GM21526 (cell line): ENCODE measurements around the gene ARHGEF1.
A peak's percentile ranks its signal among the peaks of the same experiment; 100 is the strongest.

Experiments
- ATAC-seq: cut with Tn5 transposase; IDR thresholded peaks from one replicate; pipeline ENCODE4 v1.9.1; 2021; ENCODE audit warnings: moderate library complexity; ENCODE audit not compliant: unreplicated experiment, low FRiP score

Gene ARHGEF1, protein sequence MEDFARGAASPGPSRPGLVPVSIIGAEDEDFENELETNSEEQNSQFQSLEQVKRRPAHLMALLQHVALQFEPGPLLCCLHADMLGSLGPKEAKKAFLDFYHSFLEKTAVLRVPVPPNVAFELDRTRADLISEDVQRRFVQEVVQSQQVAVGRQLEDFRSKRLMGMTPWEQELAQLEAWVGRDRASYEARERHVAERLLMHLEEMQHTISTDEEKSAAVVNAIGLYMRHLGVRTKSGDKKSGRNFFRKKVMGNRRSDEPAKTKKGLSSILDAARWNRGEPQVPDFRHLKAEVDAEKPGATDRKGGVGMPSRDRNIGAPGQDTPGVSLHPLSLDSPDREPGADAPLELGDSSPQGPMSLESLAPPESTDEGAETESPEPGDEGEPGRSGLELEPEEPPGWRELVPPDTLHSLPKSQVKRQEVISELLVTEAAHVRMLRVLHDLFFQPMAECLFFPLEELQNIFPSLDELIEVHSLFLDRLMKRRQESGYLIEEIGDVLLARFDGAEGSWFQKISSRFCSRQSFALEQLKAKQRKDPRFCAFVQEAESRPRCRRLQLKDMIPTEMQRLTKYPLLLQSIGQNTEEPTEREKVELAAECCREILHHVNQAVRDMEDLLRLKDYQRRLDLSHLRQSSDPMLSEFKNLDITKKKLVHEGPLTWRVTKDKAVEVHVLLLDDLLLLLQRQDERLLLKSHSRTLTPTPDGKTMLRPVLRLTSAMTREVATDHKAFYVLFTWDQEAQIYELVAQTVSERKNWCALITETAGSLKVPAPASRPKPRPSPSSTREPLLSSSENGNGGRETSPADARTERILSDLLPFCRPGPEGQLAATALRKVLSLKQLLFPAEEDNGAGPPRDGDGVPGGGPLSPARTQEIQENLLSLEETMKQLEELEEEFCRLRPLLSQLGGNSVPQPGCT

DNA sequence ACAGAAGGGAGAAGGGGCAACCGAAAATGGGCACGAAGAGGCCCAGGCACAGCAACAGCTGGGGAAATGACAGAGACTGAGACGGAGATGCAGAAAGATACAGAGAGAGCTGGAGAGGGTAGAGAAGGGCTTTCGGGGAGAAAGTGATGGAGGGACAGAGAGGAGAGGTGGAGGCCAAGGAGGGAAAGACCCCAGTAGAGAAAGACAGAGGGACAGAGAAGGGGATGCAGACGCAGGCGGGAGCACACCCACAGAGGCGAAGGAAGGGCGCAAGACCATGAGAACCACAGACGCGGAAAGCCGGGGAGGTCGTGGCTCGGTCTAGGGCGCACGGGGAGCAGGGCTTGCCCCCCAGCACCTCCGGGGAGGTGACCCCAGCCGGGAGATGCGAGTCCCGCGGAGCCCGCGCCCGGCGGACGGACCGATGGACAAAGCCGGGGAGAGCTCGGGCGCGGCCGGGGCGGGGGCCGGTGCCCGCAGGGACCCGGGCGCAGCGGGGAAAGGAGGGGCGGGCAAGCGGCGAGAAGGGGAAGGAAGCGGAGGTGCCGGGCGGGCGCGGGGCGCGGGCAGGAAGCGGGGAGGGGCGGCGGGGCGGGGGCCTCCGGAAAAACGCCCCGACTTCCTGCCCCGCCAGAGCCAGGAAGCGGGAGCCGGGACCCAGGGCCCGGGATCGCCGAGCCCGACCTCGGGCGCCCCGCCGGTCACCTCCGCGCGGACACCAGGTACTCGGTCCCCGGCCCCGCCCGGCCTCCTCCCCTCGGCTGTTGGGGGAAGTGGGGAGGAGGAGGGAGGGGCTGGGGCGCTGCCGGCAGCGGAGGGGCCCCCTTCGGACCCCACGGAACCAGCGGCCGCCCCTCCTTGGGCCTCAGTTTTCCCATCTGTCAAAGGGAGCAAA lies at the start of gene ARHGEF1:
Gene ARHGEF1 (plus strand): TSS at position 617 of the 895 bp plus-strand sequence. CDS start 4,899 bp downstream, outside the sequence.
- ATAC-seq: no peak

DNA sequence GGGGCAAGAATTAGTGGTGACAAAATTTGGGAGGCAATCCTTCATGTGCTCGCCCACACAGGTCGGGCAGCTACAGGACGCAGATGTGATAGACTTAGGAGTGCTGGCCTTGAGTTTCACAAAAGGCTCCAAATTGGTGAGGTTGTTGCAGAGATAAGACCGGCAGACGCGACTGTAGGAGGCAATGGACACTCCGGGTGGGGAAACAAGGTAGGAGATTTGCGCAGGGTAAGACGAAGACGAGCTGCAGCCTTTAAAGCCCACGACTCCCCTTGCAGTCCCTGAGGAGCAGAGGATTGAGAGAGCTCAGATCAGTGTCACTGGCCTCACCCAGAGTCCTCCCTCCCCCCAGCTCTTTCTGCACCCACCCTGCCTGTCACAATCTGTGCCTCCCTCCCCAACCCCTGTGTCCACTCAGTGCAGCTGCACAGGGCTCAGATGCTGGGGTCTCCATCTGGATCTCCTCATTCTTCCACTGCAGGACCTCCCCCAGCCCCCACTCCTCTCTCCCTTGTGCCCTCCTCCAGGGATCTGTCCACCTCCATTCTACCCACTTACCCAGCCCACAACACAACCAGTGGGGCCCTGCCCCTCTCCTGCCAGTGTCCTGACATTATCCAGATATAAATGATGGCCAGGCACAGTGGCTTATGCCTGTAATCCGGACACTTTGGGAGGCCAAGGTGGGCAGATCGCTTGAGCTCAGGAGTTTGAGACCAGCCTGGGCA lies 44.8 kb upstream of the ARHGEF1 start:
- no peak for ATAC-seq

DNA sequence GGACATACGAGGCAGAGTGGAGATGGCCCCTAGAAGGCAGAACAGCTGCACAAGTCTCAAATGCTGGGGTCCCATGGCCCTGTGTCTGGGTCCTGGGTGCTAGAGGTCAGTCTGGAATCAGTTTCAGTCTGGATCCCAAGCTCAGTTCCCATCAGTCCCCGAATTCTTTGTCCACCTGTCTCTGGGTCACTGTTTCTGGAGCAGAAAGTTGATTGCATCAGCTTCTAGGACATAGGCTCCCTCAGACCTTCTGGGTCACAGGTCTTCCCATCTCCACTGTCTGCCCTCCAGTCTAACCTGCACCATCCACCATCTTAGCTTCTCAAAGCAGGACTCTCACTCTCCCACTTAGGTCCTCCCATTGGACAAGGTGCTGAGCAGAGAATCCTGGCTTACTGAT lies 43.8 kb upstream of the ARHGEF1 start:
- no peak for ATAC-seq

DNA sequence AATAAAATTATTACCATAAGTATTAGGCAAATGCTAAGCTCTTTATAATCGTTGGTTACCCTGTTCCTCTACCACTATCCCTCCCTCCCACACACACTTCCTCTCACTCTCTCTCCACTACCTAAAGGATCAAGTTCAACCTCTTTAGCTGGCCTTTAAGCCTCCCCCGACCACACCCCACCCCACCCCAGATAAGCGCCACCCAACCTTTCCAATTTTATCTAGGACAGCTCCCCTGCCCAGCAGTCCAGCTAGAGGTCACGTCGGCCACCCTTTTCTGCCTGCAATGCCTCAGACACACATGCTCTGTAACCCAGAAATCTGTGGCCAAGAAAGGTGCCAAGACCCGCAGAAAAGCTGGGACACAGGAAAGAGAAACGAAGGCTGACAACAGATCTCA lies 39.6 kb upstream of the ARHGEF1 start:
- no peak for ATAC-seq

DNA sequence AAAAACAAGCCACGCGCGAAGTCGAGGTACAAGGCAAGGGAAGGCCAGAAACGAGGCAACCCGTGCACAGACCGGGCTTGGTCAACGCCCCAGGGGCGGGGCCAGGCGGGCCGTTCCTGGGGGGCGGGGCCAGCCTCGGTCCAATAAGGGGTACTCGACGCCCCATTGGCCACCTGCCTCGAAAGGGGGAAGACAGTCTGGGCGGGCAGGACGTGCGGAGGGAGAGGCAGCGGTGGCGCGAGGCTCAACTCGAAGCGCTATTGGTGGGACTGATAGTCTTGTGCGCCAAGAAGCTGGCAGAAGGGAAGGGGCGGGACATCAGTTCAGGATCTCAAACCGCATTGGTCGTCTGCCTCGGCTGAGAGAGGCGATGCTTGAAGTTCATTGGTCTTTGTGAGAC lies 38.4 kb upstream of the ARHGEF1 start, which contains the start of gene LYPD4:
Gene LYPD4 (minus strand): TSS at position 83 of the 400 bp plus-strand sequence. CDS start 5,398 bp downstream, outside the sequence.
- ATAC-seq: no peak

DNA sequence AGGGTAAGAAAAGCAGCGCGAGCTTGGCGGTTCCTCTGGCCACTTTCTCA lies 38.2 kb upstream of the ARHGEF1 start, which contains the start of gene DMRTC2:
Gene DMRTC2 (plus strand): TSS at position 42 of the 50 bp plus-strand sequence. CDS start 2,387 bp downstream, outside the sequence.
- no peak for ATAC-seq

DNA sequence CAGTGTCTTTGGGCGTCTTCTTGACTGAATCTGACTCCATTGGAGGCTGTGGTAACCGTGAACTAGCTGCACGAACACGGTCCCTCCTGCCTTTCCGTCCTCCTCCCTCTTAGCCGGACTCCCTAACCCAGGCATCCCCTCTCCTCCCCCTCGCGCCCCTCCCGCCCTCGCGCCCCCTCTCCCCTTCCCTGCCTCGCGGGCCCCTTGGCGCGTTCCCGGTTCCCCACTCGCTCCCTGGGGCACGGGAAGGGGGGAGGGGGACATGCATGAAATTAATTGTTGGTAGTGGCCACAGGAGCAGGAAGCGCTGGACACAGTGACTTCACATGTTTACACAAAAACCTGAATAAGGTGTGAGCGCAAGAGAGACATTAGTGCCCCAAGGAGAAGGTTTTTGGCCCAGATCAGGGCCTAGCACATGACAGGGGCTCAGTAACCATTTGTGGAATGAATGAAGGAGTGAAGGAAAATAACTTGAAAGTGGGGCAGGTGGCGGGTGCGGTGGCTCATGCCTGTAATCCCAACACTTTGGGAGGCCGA lies 37.9 kb upstream of the ARHGEF1 start:
- ATAC-seq: no peak

DNA sequence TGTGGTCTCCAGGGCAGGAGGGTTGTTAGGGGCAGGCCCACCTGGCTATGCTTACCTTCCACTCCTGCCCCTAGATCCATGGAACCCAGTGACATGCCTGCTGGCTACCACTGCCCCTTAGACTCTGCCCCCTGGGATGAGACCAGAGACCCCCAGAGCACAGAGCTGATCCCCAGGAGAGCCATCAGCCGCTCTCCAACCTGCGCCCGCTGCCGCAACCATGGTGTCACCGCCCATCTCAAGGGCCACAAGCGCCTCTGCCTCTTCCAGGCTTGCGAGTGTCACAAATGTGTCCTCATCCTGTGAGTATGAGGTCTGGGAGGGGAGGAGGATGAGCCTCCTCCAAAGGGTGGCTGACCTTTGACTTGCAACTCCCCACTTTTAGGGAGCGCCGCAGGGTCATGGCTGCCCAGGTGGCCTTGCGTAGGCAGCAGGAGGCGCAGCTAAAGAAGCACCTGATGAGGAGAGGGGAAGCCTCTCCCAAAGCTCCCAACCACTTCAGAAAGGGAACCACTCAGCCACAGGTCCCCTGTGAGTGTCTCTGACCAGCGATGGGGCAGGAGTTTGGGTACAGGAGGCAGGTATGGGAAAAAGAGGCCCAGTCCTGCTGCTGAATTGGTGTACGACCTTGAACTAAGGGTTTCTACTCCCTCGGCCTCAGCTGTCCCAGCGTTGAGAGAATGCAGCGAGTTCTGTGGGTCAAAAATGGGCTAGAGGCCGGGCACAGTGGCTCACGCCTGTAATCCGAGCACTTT lies 35.5 kb upstream of the ARHGEF1 start:
- ATAC-seq: no peak

DNA sequence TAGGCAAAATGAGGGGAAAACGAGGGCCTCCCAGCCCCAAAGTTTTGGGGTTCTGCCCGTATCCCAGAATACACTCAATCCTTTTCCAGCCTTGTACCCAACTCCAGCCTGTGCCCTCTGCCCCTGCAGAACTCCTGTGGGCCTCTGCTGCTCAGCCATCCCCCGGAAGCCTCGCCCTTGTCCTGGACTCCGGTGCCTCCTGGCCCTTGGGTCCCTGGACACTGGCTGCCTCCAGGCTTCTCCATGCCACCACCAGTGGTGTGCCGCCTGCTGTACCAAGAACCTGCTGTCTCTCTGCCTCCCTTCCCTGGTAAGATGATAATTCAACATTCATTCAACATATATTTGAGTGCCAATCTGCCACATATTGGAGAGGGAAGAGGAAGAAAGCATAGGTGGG lies 34.3 kb upstream of the ARHGEF1 start:
- no peak for ATAC-seq

DNA sequence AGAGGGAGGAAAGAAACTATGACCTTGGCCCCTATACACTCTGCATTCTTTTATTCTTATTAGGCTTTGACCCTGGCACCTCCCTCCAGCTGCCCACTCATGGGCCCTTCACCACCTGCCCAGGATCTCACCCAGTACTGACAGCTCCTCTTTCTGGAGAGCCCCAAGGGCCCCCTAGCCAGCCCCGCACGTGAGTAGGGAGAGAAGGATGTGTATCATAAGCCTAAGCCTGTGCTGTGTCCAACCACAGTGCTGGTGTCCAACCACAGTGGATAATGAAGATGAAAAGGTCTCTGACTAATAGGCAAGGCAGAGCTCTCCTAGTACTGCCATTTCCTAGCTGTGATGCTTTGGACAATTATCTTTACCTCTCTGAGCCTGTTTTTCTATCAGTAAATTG lies 33.9 kb upstream of the ARHGEF1 start:
- ATAC-seq: no peak

DNA sequence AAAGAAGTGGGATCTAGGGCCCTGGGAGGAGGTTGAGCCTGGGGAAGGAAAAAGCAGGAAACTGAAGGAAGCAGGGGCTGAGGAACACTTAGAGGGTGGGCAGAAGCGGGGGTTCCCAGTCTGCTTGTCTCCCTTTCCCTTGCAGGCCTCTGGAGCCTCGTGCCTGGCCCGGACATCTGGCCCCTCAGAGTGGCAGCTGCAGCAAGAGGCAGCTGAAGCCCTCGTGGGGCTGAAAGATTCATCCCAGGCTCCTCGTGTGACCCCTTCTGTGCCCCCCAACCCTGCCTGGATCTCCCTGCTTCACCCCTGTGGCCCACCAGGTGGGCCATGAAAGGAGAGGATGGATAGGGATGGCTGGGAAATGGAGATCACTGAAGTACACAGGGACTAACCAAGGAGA lies 32.6 kb upstream of the ARHGEF1 start:
- ATAC-seq: no peak

DNA sequence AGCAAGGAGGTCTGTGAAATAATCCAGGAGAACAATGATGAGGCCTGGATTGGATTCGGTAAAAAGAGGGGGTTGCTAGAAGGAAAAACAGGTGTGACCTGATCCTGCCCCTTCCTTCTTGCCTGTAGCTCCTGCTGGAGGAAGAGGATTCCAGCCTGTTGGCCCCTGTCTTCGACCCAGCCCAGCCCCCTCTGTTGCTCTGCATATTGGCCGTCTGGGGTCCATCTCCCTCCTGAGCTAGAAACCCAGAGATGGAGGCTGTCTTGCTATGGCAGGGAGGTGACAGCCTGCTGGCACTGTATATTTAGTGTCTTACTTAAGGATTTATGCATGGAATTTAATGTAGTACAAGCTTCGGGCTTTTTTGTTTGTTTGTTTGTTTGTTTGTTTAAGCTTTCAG lies 31.5 kb upstream of the ARHGEF1 start:
- no peak for ATAC-seq

DNA sequence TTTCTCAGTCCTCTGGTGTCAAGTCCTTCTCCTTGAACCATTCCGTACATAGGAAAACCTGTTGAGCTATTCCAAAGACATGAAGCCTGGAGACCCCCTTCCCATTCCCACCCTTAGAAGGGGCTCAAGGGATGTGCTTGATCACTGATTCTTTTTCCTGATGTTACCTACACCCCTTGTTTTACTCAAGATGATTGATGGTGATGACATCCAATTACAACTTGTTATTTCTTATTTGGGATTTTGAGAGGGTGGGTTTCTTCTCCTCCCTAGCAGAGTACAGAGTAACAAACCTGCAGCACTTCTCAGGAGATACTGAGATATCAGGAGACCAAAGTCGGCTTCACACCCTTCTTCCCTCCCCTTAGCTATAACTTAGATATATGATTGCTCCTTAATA lies 29.6 kb upstream of the ARHGEF1 start:
- no peak for ATAC-seq

DNA sequence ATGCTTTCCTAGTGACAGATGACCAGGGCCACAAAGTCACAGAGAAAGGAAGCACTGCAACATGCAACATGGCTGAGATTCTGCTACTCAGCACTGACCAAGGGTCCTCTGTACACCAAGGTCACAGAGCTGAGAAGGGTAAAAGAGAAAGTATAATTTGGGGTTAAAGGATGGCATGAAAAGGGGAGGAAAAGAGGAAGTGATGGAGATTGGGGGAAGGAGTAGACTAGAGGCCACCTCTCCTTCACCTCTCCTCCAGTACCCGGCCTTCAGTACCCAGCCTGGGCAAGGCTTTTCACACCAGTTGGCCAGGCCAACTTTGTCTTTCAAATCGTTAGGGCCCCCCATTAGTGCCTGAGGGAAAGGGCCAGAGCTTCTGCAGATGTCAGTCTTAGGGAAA lies 29.2 kb upstream of the ARHGEF1 start:
- ATAC-seq: no peak

DNA sequence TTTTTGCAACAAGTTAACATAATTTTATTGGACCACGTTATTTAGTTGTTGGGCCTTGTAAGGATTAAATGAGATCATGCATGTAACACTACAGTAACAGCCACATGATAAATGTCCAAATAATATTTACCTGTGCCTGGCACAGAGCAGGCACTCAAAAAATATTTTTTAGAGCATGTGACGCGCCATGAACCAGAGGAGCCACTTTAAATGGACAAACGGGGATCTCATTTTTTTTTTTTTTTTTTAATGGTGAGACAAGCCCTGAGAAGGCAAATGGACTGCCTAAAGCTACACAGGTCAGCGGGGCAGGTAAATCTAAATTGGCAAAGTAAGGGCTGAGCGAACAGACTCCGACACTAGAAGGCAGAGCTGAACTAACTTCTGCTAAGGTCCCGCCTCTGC lies 23.8 kb upstream of the ARHGEF1 start:
- ATAC-seq: no peak

DNA sequence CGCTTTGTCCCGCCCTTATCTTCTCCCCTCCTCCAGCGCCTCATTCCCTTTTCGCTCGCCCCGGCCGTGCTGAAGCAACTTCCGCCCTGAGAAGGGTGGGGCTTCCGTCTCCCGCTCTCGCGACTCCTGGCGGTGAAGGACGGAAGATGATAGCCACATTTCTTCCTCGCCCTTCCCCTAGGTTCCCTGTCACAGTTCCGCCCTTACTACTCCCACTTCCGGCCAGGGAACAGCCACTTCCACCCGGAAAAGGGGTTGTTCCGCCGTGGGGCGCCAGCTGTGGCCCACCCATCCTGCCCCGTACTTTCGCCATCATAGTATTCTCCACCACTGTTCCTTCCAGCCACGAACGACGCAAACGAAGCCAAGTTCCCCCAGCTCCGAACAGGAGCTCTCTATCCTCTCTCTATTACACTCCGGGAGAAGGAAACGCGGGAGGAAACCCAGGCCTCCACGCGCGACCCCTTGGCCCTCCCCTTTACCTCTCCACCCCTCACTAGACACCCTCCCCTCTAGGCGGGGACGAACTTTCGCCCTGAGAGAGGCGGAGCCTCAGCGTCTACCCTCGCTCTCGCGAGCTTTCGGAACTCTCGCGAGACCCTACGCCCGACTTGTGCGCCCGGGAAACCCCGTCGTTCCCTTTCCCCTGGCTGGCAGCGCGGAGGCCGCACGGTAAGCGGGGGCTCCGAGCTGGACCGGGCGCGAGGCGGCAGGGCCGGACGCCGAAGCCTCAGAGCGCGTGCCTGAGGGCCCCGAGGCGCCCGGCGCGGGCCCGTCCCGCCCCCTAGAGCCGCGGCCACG lies 23.2 kb upstream of the ARHGEF1 start, which contains the start of gene RPS19:
Gene RPS19 (plus strand): TSS at position 638 of the 801 bp plus-strand sequence. CDS start 520 bp downstream, outside the sequence.
- peak; percentile 76 for ATAC-seq

DNA sequence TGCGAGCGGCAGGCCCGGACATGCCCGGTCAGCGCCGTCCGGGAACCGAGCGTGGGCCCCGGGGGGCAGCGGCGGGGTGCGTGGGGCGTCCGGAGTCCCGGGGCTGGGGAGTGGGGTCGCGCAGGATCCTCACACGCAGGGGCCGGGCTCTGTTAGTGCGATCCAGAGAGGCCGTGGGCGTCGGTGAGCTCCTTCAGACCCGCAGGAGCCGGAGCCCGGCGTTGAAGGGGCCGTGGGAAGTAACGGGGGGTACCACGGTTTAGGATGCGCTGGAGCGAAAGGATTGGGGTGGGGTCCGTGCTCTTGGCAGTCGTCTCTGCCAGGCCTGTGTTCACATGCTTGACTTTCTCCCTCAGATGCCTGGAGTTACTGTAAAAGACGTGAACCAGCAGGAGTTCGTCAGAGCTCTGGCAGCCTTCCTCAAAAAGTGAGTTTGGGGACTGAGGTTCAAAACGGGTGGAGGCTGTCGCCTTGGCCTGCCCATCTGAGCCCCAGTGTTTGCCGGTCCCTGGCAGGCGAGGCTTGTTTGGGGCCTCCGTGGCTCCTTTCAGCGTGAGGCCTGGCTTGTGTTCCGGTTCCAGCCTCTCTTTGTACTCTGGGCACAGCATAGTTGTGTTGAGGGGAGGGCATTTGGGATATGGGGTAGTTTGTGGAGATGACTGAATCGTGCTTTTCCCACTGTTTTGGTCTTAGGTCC lies 22.4 kb upstream of the ARHGEF1 start:
- no peak for ATAC-seq
